Right atrium auricular region (tissue), 2 donors: ENCODE data around the gene KPNA1. TPM values are rescaled to one million over a fixed set of nuclear protein-coding genes. Genes with fewer than 3 reads are reported as not detected.

Experiments
- DNase-seq: peaks from one replicate; pipeline ENCODE4 v3.0.0-alpha.2; 2019; ENCODE audit warnings: low spot score
- H3K27ac ChIP-seq, 2 donors: fragments of 200-600 bp; sonication (generic); 1 replicate in 1 of 2; 2 replicates in 1 of 2; pipeline ENCODE4 v1.5.1; 2016 to 2019
- H3K27me3 ChIP-seq, 2 donors: fragments of 200-600 bp; sonication (generic); one replicate each; pipeline versions ENCODE4 v1.5.1 to v1.6.0; 2017 to 2019
- H3K36me3 ChIP-seq: fragments of 200-600 bp; sonication (generic); one replicate; pipeline ENCODE4 v1.5.1; 2016
- H3K4me1 ChIP-seq, 2 donors: fragments of 200-600 bp; sonication (generic); one replicate each; pipeline versions ENCODE4 v1.5.1 to v1.6.0; 2017 to 2019
- H3K4me3 ChIP-seq, 2 donors: fragments of 200-600 bp; sonication (generic); 1 replicate in 1 of 2; 2 replicates in 1 of 2; pipeline ENCODE4 v1.5.1; 2017 to 2019; ENCODE audit warnings: mild to moderate bottlenecking in 1 of 2, moderate library complexity in 1 of 2
- H3K9me3 ChIP-seq, 2 donors: fragments of 200-600 bp; sonication (generic); one replicate each; pipeline ENCODE4 v1.5.1; 2019
- CTCF ChIP-seq, 2 donors: fragments of 200-600 bp; sonication (generic); IDR thresholded peaks; one replicate each; pipeline ENCODE4 v1.5.1; 2019; ENCODE audit warnings: antibody characterized with exemption in 2 of 2
- total RNA-seq, 2 donors: library from RNA; depleted of rRNA; stranded (reverse); fragments of >200 nt; gene quantifications; one replicate each; pipeline ENCODE4 v1.1.0, GENCODE V29; 2016

KPNA1 gene
- total RNA-seq, 2 donors from 2014 or later: 33.3 to 40.0 TPM

- no peak overlapping the region for H3K4me3 ChIP-seq
- no peak for TF ChIP-seq CTCF (IDR thresholded peaks at IDR 0.05)
- peaks cover 0 to 9% of the 10 kb centered on the region in 2 donors for H3K4me1 ChIP-seq
- DNase-seq: no peak
- H3K27me3 ChIP-seq: no peaks in the 10 kb centered on the region
- peaks cover 13% of the 10 kb centered on the region for H3K36me3 ChIP-seq
- H3K9me3 ChIP-seq: no peaks in the 10 kb centered on the region
- H3K27ac ChIP-seq: no peak overlapping the region
Measured at GRCh38 chr3:122466701-122467240, 48.0 kb downstream of the KPNA1 start.

GRCh38 chr3:122464659-122465058 is 50.1 kb downstream of the KPNA1 start:
- Histone ChIP-seq H3K9me3 (no peaks in the 10 kb centered on the region), H3K4me1 (peaks cover 0 to 9% of the 10 kb centered on the region in 2 donors), H3K36me3 (peaks cover 22% of the 10 kb centered on the region), H3K4me3 (no peak overlapping the region), H3K27me3 (no peaks in the 10 kb centered on the region), H3K27ac (no peak overlapping the region)
- DNase-seq: no peak
- TF ChIP-seq CTCF (IDR thresholded peaks at IDR 0.05): no peak

GRCh38 chr3:122462406-122462805 is 52.3 kb downstream of the KPNA1 start:
- no peak overlapping the region for H3K27ac ChIP-seq
- H3K36me3 ChIP-seq: peaks cover 41% of the 10 kb centered on the region
- no peaks in the 10 kb centered on the region for H3K27me3 ChIP-seq
- H3K4me3 ChIP-seq: no peak overlapping the region
- DNase-seq: no peak
- H3K4me1 ChIP-seq: no peaks in the 10 kb centered on the region
- no peaks in the 10 kb centered on the region for H3K9me3 ChIP-seq
- no peak for TF ChIP-seq CTCF (IDR thresholded peaks at IDR 0.05)

- Histone ChIP-seq H3K27ac (no peak overlapping the region), H3K4me1 (no peaks in the 10 kb centered on the region), H3K9me3 (no peaks in the 10 kb centered on the region), H3K27me3 (no peaks in the 10 kb centered on the region), H3K4me3 (no peak overlapping the region), H3K36me3 (peaks cover 47% of the 10 kb centered on the region)
- no peak for DNase-seq
- TF ChIP-seq CTCF (IDR thresholded peaks at IDR 0.05): no peak
Measured at GRCh38 chr3:122461806-122462205, 52.9 kb downstream of the KPNA1 start.

GRCh38 chr3:122458992-122459391 is 55.7 kb downstream of the KPNA1 start:
- peaks cover 54% of the 10 kb centered on the region for H3K36me3 ChIP-seq
- no peak for DNase-seq
- no peak overlapping the region for H3K4me3 ChIP-seq
- H3K27ac ChIP-seq: no peak overlapping the region
- no peaks in the 10 kb centered on the region for H3K4me1 ChIP-seq
- H3K27me3 ChIP-seq: no peaks in the 10 kb centered on the region
- H3K9me3 ChIP-seq: no peaks in the 10 kb centered on the region
- peak in 1 of 2 donors; percentile 47 for TF ChIP-seq CTCF (IDR thresholded peaks at IDR 0.05)

- Histone ChIP-seq H3K27me3 (no peaks in the 10 kb centered on the region), H3K27ac (no peak overlapping the region), H3K4me3 (no peak overlapping the region), H3K9me3 (no peaks in the 10 kb centered on the region), H3K4me1 (no peaks in the 10 kb centered on the region), H3K36me3 (peaks cover 56% of the 10 kb centered on the region)
- DNase-seq: no peak
- no peak for TF ChIP-seq CTCF (IDR thresholded peaks at IDR 0.05)
Measured at GRCh38 chr3:122457706-122458105, 57.0 kb downstream of the KPNA1 start.
